ENCODE data around the gene HOXC9.
A peak's percentile ranks its signal among the peaks of the same experiment; 100 is the strongest.

HOXC9 gene

DNA sequence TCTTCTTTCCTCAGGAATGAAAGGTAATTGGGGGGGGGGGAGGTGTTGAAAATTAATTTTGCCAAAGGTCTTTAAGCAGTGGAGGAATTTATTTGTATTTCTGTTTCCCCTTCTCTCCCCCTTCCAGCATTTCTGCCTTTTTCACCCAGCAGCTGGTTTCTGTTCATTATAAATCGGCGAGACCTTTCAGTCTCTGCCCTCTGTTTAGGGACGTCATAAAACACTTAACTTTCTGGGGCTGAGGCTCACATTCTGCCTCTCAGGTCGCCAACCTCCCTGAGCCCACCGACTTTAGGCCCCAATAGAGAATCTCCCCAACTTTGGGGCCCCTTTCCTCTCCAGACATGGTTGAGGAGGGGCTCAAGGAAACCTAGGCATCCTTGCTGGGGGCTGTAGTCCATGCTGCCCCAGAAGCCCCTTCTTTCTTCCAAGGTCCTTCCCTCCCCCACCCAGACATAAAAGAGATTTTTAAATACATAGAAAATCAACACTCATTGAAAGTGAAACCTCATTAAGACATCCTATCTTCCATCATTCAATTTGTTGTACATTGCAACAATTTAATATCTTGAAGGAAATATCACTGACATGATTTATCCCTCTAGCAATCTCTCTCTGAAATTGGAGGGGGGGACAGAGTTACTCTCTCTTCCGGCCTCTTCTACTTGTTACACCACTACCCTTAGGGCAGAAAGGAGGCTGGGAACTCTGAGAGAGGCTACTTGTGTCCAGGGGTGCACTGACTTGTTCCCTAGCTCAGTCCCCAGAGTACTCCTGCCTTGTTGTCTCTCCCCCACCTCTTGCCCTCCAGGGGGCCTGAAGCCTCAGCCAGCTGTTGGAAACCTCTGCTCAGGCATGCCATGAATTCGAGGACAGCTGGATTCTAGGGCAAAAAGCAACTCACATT is 25.8 kb downstream of the HOXC9 start:
- DNase-seq (ENCODE audit: low read depth in 1 of 2, low spot score in 1 of 2), result no peak

DNA sequence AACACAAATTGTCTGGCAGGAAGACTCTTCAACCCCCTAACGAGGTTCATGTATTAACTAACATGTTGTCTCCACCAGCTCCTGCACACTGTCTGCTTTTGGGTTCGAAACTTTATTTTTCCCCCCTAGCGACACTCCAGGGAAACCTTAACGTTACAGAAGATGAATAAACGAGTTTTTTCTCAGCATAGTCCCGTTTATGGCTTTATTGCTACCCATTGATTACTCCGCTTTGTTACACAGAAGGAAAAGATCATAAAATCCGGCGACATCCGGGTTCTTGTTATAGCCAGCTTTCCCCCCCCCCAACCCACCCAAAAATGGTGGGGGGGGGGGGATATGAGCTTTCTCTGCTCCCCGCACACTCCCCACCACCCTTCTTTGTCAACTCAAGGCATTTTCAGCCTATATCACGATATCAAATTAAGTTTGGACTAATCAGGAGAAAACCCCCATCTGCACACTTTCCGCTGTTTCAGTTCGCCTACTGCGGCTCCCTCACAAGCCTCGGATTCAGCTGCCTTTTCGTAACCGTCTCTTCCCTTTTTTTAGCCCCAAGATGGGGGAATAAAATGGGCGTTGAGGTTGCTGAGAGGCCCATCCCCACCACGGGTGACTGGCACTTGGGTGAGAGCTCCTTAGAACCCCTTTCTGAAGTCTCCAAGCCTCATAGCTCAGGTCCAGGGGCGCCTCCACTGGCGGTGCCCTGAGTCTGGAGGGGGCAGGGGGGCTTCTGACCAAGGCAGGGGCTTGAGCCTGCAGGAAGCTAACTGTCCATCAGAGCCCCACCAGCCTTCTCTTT is 26.9 kb downstream of the HOXC9 start:
- no peak for DNase-seq (ENCODE audit: low read depth in 1 of 2, low spot score in 1 of 2)

DNA sequence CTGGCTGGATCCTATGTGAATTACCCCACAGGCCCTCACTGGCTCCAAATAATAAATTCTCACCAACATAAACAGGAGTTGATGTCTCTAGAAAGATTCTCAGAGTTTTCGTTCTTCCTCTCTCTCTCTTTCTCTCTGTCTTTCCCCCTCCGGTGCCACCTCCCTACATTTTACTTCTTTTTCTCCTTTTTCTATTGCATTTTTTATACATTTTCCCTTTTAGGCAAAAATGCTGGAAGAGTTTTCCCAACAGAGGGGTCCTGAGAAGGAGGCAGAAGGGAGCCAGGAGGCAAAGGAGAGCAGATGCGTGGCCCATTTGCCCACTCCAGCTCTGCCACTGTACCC is 27.5 kb downstream of the HOXC9 start:
- no peak for DNase-seq (ENCODE audit: low read depth in 1 of 2, low spot score in 1 of 2)

DNA sequence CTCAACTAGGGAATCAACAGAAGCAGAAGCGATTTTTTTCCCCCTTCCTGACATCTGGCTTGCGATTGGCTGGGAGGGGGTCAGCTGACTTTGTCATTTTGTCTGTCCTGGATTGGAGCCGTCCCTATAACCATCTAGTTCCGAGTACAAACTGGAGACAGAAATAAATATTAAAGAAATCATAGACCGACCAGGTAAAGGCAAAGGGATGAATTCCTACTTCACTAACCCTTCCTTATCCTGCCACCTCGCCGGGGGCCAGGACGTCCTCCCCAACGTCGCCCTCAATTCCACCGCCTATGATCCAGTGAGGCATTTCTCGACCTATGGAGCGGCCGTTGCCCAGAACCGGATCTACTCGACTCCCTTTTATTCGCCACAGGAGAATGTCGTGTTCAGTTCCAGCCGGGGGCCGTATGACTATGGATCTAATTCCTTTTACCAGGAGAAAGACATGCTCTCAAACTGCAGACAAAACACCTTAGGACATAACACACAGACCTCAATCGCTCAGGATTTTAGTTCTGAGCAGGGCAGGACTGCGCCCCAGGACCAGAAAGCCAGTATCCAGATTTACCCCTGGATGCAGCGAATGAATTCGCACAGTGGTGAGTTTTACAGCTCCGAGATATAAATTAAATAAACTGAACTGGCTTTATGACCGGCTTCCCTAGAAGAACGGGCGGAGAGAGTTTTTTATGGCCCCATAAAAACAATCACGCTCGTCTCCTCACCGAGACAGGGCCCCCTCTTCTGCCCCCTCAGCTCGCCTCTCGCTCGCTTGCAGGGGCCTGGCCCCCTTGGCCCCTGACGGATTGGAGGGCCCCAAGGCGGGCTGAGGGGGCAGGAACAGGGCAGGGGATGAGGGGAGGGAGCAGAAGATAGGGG is 28.6 kb downstream of the HOXC9 start, which contains the start of gene HOXC6:
Gene HOXC6, plus strand, starts transcription at position 127 of the 888 bp plus-strand sequence. Its CDS starts 82 bp downstream, at position 209.
- no peak for DNase-seq (ENCODE audit: low read depth in 1 of 2, low spot score in 1 of 2)

DNA sequence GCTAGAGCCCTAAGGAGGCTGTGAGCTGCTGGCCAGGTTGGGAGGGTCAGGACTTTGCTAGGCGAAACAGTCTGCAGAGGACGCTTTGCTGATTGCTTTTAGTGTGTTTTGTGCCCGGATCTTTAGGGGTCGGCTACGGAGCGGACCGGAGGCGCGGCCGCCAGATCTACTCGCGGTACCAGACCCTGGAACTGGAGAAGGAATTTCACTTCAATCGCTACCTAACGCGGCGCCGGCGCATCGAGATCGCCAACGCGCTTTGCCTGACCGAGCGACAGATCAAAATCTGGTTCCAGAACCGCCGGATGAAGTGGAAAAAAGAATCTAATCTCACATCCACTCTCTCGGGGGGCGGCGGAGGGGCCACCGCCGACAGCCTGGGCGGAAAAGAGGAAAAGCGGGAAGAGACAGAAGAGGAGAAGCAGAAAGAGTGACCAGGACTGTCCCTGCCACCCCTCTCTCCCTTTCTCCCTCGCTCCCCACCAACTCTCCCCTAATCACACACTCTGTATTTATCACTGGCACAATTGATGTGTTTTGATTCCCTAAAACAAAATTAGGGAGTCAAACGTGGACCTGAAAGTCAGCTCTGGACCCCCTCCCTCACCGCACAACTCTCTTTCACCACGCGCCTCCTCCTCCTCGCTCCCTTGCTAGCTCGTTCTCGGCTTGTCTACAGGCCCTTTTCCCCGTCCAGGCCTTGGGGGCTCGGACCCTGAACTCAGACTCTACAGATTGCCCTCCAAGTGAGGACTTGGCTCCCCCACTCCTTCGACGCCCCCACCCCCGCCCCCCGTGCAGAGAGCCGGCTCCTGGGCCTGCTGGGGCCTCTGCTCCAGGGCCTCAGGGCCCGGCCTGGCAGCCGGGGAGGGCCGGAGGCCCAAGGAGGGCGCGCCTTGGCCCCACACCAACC is 29.8 kb downstream of the HOXC9 start:
- no peak for DNase-seq (ENCODE audit: low read depth in 1 of 2, low spot score in 1 of 2)

DNA sequence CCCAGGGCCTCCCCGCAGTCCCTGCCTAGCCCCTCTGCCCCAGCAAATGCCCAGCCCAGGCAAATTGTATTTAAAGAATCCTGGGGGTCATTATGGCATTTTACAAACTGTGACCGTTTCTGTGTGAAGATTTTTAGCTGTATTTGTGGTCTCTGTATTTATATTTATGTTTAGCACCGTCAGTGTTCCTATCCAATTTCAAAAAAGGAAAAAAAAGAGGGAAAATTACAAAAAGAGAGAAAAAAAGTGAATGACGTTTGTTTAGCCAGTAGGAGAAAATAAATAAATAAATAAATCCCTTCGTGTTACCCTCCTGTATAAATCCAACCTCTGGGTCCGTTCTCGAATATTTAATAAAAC is 30.5 kb downstream of the HOXC9 start:
- DNase-seq (ENCODE audit: low read depth in 1 of 2, low spot score in 1 of 2), result no peak

DNA sequence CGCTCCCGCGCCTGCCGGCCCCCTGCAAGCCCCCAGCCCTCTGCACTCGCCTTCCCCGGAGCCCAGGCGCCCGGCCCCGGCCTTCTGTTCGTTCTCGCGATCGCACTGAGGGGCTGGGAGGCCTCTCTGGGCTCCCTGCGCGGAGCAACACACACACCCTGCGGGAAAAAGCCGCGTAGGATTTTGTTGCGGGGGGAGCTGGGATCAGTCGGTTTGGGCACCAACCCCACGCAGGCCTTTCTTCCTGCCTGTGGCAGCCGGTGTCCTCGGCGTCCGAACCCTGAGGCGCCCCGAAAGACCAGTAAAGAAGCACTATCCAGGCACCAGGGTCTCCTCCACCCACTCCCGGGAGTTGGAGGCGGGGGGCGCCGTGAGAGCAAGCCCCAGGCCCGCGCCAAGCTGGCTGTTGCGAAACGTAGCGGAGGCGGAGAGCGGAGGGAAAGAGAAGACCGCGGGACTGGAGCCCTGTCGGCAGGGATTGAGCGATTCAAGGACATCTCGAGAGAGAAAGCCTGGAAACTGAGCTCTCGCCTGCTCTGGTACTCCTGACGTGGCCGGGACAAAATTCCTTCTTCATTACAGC is 31.0 kb downstream of the HOXC9 start:
- DNase-seq (ENCODE audit: low read depth in 1 of 2, low spot score in 1 of 2), result no peak

DNA sequence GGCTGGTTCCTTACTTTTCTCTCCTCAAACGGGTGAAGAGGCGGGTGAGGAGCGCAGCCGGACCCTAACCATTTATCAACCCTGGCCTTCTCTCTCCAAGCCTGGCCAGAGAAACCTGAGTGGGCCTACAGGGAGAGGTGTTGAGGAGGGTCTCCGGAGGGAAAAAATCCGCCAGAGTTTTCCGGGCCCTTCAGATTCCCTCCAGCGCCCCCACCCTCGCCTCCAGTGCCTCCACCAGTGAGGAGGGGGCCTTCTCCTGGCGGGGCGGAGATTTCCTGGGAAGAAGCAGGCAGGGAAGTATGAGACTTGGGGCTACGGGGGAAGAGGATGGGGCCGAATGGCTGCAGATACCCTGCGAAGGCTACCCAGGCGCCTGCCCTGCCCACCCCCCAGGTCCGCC is 31.5 kb downstream of the HOXC9 start:
- no peak for DNase-seq (ENCODE audit: low read depth in 1 of 2, low spot score in 1 of 2)

DNA sequence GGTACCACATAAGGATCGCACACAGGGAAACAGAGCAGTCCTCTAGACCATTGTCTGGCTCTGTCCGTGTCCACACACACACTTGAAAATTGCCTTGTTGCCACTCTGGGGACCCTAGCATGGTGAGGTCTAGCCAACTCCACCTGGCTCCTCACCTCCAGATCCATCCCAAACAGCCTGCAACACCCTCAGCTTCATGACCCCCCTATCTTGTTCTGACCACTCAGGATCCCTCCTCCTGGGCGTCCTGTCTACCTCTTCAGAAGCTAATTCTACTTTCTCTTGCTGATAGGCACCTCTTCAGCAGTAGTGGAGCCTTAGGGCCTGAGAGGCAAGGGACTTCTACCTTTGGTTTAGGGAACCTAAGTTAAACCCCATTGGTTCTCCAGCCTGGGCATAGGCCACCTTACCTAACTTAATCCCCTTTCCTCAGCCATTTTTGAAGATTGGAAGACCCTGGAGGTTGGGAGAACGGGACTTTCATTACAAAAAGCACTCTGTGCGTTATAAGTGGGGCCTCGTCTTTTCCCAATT is 32.2 kb downstream of the HOXC9 start:
- no peak for DNase-seq (ENCODE audit: low read depth in 1 of 2, low spot score in 1 of 2)

DNA sequence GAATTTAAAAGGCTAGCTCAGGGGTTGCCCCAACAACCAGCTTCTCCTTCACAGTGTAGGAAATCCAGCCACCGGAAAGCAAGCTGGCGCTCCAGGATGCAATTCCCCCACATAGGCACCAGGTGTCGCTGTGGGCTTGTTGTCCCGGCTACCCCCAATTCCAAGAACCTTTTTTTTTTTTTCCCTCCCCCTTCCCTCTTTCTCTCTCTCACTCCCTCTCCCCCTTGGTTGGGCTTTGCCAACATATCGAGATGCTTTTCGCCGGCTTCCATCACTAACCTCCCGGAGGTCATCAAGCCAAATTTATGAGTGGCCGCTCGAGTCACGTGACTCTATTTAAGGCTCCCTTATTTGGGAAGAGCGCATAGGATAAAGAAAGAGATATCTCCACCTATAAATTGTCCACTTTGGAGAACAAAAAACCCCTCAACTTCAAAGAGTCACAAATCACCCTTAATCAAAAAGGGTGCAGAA is 32.7 kb downstream of the HOXC9 start, which contains the start of gene HOXC5:
Gene HOXC5, plus strand, starts transcription at position 424 of the 474 bp plus-strand sequence. CDS start 73 bp downstream, outside the sequence.
- peak; percentile 13 to 34 for DNase-seq (ENCODE audit: low read depth in 1 of 2, low spot score in 1 of 2)

DNA sequence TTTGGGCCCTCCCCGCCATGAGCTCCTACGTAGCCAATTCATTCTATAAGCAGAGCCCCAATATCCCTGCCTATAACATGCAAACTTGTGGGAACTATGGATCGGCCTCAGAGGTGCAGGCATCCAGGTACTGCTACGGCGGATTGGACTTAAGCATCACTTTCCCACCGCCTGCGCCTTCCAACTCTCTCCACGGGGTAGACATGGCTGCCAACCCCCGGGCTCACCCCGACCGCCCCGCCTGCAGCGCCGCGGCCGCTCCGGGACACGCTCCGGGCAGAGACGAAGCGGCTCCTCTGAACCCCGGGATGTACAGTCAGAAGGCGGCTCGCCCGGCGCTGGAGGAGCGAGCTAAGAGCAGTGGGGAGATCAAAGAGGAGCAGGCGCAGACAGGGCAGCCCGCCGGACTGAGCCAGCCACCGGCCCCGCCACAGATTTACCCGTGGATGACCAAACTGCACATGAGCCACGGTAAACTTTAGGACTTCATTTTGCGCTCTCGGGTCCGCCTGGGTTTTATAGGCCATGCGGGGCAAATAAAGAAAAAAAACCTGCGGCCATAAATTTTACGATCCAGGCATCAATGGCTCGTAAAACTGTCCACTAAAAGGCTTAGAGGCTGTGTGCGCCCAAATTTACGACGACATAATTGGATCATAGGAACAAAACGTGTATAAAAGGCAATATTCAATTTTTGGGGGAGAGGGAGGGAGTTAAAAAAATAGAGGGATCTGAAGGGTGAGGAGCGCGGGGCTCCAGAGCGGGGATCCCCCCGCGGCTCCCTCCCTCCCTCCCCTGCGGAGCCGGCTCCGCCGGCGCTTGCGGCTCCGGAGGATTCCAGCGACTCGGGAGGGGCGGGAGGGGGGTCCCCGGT is 33.4 kb downstream of the HOXC9 start:
- DNase-seq (ENCODE audit: low read depth in 1 of 2, low spot score in 1 of 2), result no peak

DNA sequence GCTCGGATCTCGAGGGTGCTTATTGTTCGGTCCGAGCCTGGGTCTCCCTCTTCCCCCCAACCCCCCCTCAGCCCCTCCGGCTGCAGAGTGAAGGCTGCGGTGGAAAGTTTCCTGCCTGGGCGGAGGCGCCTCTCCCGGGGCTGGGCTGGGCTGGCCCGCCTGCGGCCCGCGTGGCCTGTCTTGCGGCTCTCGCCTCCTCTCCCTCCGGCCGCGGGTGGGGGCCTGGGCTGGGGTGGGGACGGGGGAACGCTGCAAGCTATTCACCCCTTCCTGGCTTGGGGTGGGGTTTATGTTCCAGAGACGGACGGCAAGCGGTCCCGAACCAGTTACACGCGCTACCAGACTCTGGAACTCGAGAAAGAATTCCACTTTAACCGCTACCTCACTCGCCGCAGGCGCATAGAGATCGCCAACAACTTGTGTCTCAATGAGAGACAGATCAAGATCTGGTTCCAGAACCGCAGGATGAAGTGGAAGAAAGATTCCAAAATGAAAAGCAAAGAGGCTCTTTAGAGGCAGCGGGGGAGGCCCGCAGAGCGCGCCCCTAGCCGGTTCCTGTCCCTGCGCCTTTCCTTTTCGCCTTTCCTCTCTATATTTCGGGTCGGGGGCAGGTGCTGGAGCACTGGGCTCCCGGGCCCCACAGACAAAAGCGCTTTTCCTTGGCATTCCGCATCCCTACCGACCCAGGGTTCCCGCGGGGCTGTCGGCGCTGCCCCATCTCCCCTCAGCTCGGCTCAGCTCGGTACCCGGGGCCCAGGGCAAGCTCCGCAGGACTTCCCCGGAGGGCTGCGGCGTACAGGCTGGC is 34.2 kb downstream of the HOXC9 start:
- DNase-seq (ENCODE audit: low read depth in 1 of 2, low spot score in 1 of 2), result no peak

DNA sequence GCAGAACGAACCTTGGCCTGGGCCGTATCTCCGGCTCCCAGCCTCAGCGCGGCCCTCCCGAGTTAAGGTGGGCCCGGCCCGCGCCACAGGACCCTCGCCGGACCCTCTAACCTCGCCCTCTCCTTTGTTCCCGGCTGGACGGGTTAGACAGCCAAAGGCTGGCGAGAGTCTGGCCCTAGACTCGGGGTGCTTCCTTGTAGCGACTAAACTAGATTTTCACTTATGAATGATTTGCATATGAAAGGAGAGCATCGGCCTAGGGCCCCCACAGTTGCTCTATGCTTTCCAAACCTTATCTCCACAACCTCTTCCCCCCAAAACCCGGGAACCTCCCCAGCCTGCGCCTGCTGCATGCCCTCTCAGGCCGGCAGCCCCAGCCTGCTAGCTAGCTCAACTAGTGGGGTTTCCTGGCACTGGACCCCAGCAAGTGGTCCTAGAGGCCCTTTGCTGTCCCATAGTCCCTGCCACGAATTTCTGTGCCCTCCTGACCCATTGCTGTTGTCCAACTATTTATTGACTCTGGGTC is 34.9 kb downstream of the HOXC9 start:
- DNase-seq (ENCODE audit: low read depth in 1 of 2, low spot score in 1 of 2), result no peak

DNA sequence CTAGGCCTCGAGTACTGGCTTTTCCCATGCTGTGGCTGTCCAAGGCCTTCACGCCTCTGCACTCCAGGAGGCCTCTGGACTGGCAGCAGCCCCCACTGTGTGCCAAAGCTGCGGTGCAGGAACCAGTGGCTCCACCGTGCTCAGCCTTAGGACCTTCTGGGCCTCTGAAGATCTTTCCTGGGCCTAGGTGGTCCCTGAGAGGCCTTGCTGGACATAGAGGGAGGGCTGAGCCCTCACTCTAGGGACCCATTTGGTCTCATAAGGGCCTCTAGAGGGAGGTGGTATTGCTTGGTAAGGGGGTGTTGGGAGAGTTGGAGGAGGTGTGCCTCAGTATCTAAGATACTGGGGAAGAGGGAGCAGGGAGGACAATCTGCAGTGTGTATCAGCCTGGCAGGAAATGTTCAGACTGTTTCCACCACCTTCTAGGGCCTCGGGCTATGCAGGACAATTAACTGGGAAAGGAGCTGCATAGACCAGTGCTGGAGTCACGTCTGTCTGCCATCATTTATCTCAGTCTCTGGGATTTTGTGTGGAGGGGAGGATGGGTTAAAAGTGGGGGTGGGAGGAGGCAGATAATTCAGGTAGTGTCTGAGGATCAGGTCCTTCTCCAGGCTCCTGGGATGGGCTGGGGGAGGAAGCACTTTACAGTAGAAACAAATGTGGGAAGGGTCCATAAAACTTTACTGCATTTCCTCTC is 35.8 kb downstream of the HOXC9 start:
- no peak for DNase-seq (ENCODE audit: low read depth in 1 of 2, low spot score in 1 of 2)

DNA sequence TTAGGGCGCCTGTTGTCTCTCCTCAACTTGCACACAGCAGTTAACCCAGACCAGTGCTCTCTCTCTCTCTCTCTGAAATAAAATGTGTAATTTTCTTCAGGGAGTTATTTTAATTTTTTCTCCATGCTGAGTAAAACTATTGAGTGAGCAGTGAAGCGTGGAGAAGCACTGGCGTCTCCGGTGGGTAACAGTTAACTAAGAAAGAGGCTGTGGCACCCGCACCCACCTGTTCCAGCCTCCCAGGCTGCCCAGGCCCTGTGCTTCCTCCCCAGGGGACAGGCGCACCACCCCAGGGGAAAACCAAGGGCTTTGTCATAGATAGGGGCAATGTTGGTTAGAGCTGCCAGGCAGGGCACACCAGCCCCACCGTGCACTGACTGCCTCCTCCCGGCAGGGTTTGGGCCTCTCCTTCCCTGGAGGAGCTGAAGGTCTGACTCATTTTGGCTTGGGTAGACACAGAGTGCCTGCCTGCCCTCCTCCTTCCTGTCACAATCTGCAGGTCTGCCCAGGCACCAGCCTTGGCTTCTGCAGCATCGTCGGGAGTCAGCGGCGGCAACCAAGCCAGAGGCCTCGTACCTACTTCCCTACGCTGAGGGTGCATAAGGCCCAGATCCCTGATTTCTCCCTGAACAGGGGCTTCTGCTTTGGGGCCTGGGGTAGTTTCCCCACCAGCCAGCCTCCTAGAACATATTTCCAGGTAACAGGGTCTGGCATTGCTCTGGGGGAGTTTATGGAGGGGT is 36.8 kb downstream of the HOXC9 start:
- no peak for DNase-seq (ENCODE audit: low read depth in 1 of 2, low spot score in 1 of 2)

Measured in stimulated activated CD4-positive, alpha-beta T cell treated with anti-CD3 and anti-CD28 coated beads, Interleukin-15, amount 100 ng/mL, for 1 hour (primary cell).